ENCODE data around the gene MORF4L1. TPM values are rescaled to one million over a fixed set of nuclear protein-coding genes. Genes with fewer than 3 reads are reported as not detected.
"Not testable (repeated sequence)": the region's sequence is repeated elsewhere in the genome, so short reads cannot be mapped to it uniquely, and the experiment has no call there.

The MORF4L1 gene
- total and polyA plus RNA-seq, 2 donors from 2014 or later, result 319 to 325 TPM

DNA sequence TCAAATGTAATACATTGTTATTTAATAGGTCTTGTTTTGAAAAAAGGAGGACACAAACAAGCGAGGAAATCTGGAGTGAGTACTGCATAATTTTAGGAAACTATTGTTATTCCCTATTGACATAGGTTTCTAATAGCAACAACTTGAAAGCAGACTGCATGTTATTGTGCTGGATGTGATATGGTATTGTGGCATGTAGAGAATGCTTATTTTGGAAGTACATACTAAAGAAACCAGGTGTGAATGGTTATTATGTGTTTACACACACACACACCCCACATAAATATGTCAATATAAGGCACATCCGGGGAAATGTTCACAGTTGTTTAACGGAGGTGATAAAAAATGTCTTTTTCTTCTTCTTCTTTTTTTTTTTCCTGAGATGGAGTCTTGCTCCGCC lies 5.9 kb upstream of the MORF4L1 start:
- H3K36me3 ChIP-seq (ENCODE audit: control insufficient read depth in 2 of 3, insufficient read depth in 3 of 3, low read length in 3 of 3), result no peaks in the 10 kb centered on the region
- H3K27ac ChIP-seq (ENCODE audit: low read depth in 2 of 2, low read length in 2 of 2), result no peak overlapping the region
- DNase-seq (peak in 1 of 5 donors; percentile 50), FAIRE-seq (no peak)
- H3K27me3 ChIP-seq (ENCODE audit: control insufficient read depth, insufficient read depth, low read length), result no peaks in the 10 kb centered on the region
- no peak overlapping the region for H3K4me3 ChIP-seq (ENCODE audit: low read length in 3 of 3)
- no peak for TF ChIP-seq CTCF (IDR thresholded peaks at IDR 0.05; ENCODE audit: borderline replicate concordance, extremely low read depth, insufficient read depth)
- no peaks in the 10 kb centered on the region for H3K9me3 ChIP-seq (ENCODE audit: control insufficient read depth in 2 of 3, insufficient read depth in 1 of 3, low read length in 3 of 3)
- no peaks in the 10 kb centered on the region for H3K4me1 ChIP-seq (ENCODE audit: control insufficient read depth in 2 of 3, insufficient read depth in 2 of 3, low read depth in 1 of 3, low read length in 3 of 3)
- intact Hi-C loops (cut with DNase I), result no loop called here
- no peak overlapping the region for H3K9ac ChIP-seq (ENCODE audit: low read length in 3 of 3)

DNA sequence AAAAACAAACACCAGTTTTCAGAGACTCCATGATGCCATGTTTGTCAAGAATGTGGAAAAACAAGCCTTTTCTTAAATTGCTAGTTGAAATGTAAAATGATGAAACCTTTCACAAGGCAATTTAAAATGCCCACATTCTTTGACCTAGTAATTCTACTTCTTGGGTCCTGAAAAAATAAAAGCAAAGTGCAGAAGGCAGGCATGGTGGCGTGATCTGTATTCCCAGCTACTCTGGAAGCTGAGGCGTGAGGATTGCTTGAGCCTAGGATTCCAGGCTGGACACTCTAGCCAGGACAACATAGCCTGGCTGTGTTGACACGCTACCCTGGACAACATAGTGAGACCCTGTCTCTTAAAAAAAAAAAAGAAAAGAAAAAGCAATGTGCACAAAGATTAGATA lies 4.3 kb upstream of the MORF4L1 start:
- Histone ChIP-seq H3K9me3 (ENCODE audit: control insufficient read depth in 2 of 3, insufficient read depth in 1 of 3, low read length in 3 of 3) (no peaks in the 10 kb centered on the region), H3K27ac (ENCODE audit: low read depth in 2 of 2, low read length in 2 of 2) (no peak overlapping the region), H3K36me3 (ENCODE audit: control insufficient read depth in 2 of 3, insufficient read depth in 3 of 3, low read length in 3 of 3) (no peaks in the 10 kb centered on the region), H3K9ac (ENCODE audit: low read length in 3 of 3) (no peak overlapping the region), H3K27me3 (ENCODE audit: control insufficient read depth, insufficient read depth, low read length) (no peaks in the 10 kb centered on the region), H3K4me1 (ENCODE audit: control insufficient read depth in 2 of 3, insufficient read depth in 2 of 3, low read depth in 1 of 3, low read length in 3 of 3) (peaks cover 0 to 3% (median 0%) of the 10 kb centered on the region in 3 donors), H3K4me3 (ENCODE audit: low read length in 3 of 3) (no peak overlapping the region)
- FAIRE-seq, result no peak
- intact Hi-C loops (cut with DNase I), result no loop called here
- TF ChIP-seq CTCF (IDR thresholded peaks at IDR 0.05; ENCODE audit: borderline replicate concordance, extremely low read depth, insufficient read depth), result no peak
- no peak for DNase-seq

- peak overlapping the region in 1 of 3 donors; percentile 64 for H3K9ac ChIP-seq (ENCODE audit: low read length in 3 of 3)
- peak overlapping the region in 2 of 3 donors; percentile 87 to 98 for H3K4me3 ChIP-seq (ENCODE audit: low read length in 3 of 3)
- DNase-seq; FAIRE-seq; H3K27me3 ChIP-seq (ENCODE audit: control insufficient read depth, insufficient read depth, low read length); intact Hi-C loops (cut with DNase I); H3K36me3 ChIP-seq (ENCODE audit: control insufficient read depth in 2 of 3, insufficient read depth in 3 of 3, low read length in 3 of 3); H3K9me3 ChIP-seq (ENCODE audit: control insufficient read depth in 2 of 3, insufficient read depth in 1 of 3, low read length in 3 of 3); H3K4me1 ChIP-seq (ENCODE audit: control insufficient read depth in 2 of 3, insufficient read depth in 2 of 3, low read depth in 1 of 3, low read length in 3 of 3); H3K27ac ChIP-seq (ENCODE audit: low read depth in 2 of 2, low read length in 2 of 2): not testable (repeated sequence)
Measured at GRCh38 chr15:78871483-78872127, 1.1 kb upstream of the MORF4L1 start.

DNA sequence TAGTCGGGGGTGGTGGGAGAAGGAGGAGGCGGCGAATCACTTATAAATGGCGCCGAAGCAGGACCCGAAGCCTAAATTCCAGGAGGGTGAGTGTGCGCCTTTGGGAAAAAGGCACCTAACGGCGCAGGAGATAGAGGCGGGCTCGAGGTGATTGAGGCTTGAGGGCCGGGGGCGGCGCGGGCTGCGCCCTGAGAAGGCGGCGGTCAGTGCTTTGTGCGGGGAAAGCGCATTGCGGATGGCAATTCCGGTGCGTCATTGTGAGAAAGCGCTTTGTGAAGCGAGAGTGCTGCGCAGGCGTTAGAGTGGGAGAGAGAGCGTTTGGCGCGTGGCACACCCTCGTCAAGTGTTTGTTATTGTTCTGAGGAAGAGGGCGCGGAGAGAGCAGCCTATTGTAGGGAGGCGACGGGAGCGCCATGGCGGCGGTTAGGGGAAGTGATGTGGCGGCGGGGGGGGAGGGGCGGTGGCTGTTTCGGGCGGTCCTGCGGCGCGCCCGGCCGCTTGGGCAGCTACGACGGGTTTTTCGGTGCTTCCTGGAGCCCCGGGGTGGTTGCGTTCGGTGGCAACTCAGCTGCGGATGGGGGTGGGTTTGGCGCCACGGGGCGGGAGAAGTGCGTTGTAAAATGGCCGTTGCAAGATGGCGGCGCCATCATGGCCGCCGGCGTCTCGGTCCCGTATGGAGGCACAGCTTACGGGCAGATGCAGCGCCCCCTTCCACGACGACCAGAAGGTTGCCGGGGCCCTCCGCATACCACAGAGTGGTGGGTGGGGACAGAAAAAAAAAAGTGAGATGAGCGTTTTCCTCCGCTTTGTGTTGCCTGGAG lies 492 bp downstream of the MORF4L1 start:
- Histone ChIP-seq H3K4me1 (ENCODE audit: control insufficient read depth in 2 of 3, insufficient read depth in 2 of 3, low read depth in 1 of 3, low read length in 3 of 3) (peaks cover 4 to 14% (median 12%) of the 10 kb centered on the region in 3 donors), H3K4me3 (ENCODE audit: low read length in 3 of 3) (peak overlapping the region; percentile 97 to 99 (median 98)), H3K27ac (ENCODE audit: low read depth in 2 of 2, low read length in 2 of 2) (peak overlapping the region; percentile 98 to 100), H3K36me3 (ENCODE audit: control insufficient read depth in 2 of 3, insufficient read depth in 3 of 3, low read length in 3 of 3) (no peaks in the 10 kb centered on the region), H3K9me3 (ENCODE audit: control insufficient read depth in 2 of 3, insufficient read depth in 1 of 3, low read length in 3 of 3) (no peaks in the 10 kb centered on the region), H3K27me3 (ENCODE audit: control insufficient read depth, insufficient read depth, low read length) (no peaks in the 10 kb centered on the region), H3K9ac (ENCODE audit: low read length in 3 of 3) (peak overlapping the region; percentile 96 to 100 (median 98))
- FAIRE-seq (no peak), DNase-seq (peak; percentile 93 to 96 (median 95))
- intact Hi-C loops (cut with DNase I), result no loop called here
- TF ChIP-seq CTCF (IDR thresholded peaks at IDR 0.05; ENCODE audit: borderline replicate concordance, extremely low read depth, insufficient read depth), result peak; percentile 23
